Neural progenitor cell (in vitro differentiated cells): ENCODE data around the gene NBEA. TPM values are rescaled to one million over a fixed set of nuclear protein-coding genes. Genes with fewer than 3 reads are reported as not detected.

Experiments used
- DNase-seq: peaks from one replicate; pipeline ENCODE4 v3.0.0-alpha.2; 2016; ENCODE audit warnings: low spot score
- H2AFZ ChIP-seq: fragments of 200-600 bp; sonication (generic); replicated peaks from 2 replicates; pipeline ENCODE4 v1.6.1; 2016; ENCODE audit warnings: antibody characterized with exemption
- H3F3A ChIP-seq: fragments of 200-600 bp; sonication (generic); 2 replicates; pipeline ENCODE4 v1.6.1; 2016; ENCODE audit warnings: antibody characterized with exemption, low read depth
- H3K27ac ChIP-seq: fragments of 200-600 bp; sonication (generic); 2 replicates; pipeline ENCODE4 v1.5.1; 2016; ENCODE audit warnings: mild to moderate bottlenecking
- H3K27me3 ChIP-seq: fragments of 200-600 bp; sonication (generic); 2 replicates; pipeline ENCODE4 v1.6.1; 2016; ENCODE audit warnings: mild to moderate bottlenecking, moderate library complexity
- H3K36me3 ChIP-seq: fragments of 200-600 bp; sonication (generic); 2 replicates; pipeline ENCODE4 v1.5.1; 2016
- H3K4me1 ChIP-seq: fragments of 200-600 bp; sonication (generic); 2 replicates; pipeline ENCODE4 v1.6.1; 2016; ENCODE audit warnings: mixed run types
- H3K4me2 ChIP-seq: fragments of 200-600 bp; sonication (generic); 2 replicates; pipeline ENCODE4 v1.6.1; 2016
- H3K4me3 ChIP-seq: fragments of 200-600 bp; sonication (generic); 2 replicates; pipeline ENCODE4 v1.5.1; 2016
- H3K79me2 ChIP-seq: fragments of 200-600 bp; sonication (generic); 2 replicates; pipeline ENCODE4 v1.6.1; 2016; ENCODE audit warnings: low read depth
- H3K9ac ChIP-seq: fragments of 200-600 bp; sonication (generic); 2 replicates; pipeline ENCODE4 v1.6.1; 2016
- H3K9me3 ChIP-seq: fragments of 200-600 bp; sonication (generic); 2 replicates; pipeline ENCODE4 v1.5.1; 2016; ENCODE audit warnings: low read depth
- H4K20me1 ChIP-seq: fragments of 200-600 bp; sonication (generic); 2 replicates; pipeline ENCODE4 v1.6.1; 2016; ENCODE audit warnings: low read depth
- H3K27ac Mint-ChIP-seq: 3 replicates; pipeline ENCODE4 v1.8.0; 2021; ENCODE audit warnings: mixed read lengths
- H3K27me3 Mint-ChIP-seq: 2 replicates; pipeline ENCODE4 v1.8.0; 2022; ENCODE audit warnings: low read depth, mild to moderate bottlenecking, inconsistent platforms, moderate library complexity, mixed read lengths; ENCODE audit not compliant: insufficient read depth
- H3K36me3 Mint-ChIP-seq: 3 replicates; pipeline ENCODE4 v1.8.0; 2021; ENCODE audit warnings: mixed read lengths
- H3K4me1 Mint-ChIP-seq: 3 replicates; pipeline ENCODE4 v1.8.0; 2021; ENCODE audit warnings: mixed read lengths
- H3K4me3 Mint-ChIP-seq: 3 replicates; pipeline ENCODE4 v1.8.0; 2021; ENCODE audit warnings: mild to moderate bottlenecking, moderate library complexity, mixed read lengths
- H3K9me3 Mint-ChIP-seq: 3 replicates; pipeline ENCODE4 v1.8.0; 2020; ENCODE audit warnings: mixed read lengths
- CTCF ChIP-seq: fragments of 200-600 bp; sonication (generic); IDR thresholded peaks from 2 replicates; pipeline ENCODE4 v1.5.1; 2017; ENCODE audit warnings: antibody characterized with exemption, mild to moderate bottlenecking
- EZH2 ChIP-seq: fragments of 200-600 bp; sonication (generic); IDR thresholded peaks from 2 replicates; pipeline ENCODE4 v1.6.1; 2017; ENCODE audit warnings: antibody characterized with exemption, mild to moderate bottlenecking, moderate library complexity
- EZH2phosphoT487 ChIP-seq: fragments of 200-600 bp; sonication (generic); IDR thresholded peaks from 2 replicates; pipeline ENCODE4 v1.6.1; 2017; ENCODE audit warnings: antibody characterized with exemption
- total RNA-seq: library from RNA; depleted of rRNA; stranded (reverse); fragments of >200 nt; gene quantifications from 2 replicates; pipeline ENCODE4 v1.2.3, GENCODE V29; 2015; ENCODE audit warnings: low replicate concordance

Gene NBEA
- total RNA-seq, 1 donor from 2014 or later, result 31.0 TPM

GRCh38 chr13:35411059-35411744 is 469.1 kb downstream of the NBEA start:
- no peak overlapping the region for H3K4me3 ChIP-seq
- H3K4me1 Mint-ChIP-seq, result no peaks in the 10 kb centered on the region
- no peaks in the 10 kb centered on the region for H3K4me1 ChIP-seq
- no peak overlapping the region for H3K4me2 ChIP-seq
- no peak overlapping the region for H3K4me3 Mint-ChIP-seq
- no peaks in the 10 kb centered on the region for H3K36me3 Mint-ChIP-seq
- TF ChIP-seq EZH2phosphoT487 (no peak), EZH2 (no peak), CTCF (no peak)
- H3K36me3 ChIP-seq, result no peaks in the 10 kb centered on the region
- H3K27me3 ChIP-seq, result no peaks in the 10 kb centered on the region
- H3K79me2 ChIP-seq, result no peaks in the 10 kb centered on the region
- H3K9me3 ChIP-seq, result no peaks in the 10 kb centered on the region
- H3K27ac Mint-ChIP-seq, result no peak overlapping the region
- no peaks in the 10 kb centered on the region for H3K9me3 Mint-ChIP-seq
- no peak for DNase-seq
- H3F3A ChIP-seq, result no peaks in the 10 kb centered on the region
- H3K9ac ChIP-seq, result no peak overlapping the region
- H3K27me3 Mint-ChIP-seq, result peaks cover 2% of the 10 kb centered on the region
- H3K27ac ChIP-seq, result no peak overlapping the region
- H2AFZ ChIP-seq, result no peak overlapping the region
- H4K20me1 ChIP-seq, result no peaks in the 10 kb centered on the region

DNA sequence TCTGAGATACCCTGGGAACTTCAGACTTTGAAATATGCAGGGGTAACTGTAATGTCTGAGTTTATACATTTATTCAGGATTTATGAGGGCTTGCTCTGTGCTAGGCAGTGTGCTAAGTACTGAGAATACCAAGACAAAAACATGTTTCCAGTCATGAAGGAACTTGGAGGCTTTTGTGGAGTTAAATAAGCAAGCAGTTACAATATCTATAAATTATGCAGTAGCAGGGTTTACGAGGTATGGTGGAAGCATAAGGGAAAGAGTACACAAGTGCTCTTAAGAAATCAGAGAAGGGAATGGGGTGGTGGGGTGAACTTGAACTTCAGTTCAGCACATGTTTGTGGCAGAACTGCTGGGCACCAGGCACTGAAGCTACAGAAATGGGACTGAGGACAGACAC is 506.4 kb downstream of the NBEA start:
- H3K4me3 ChIP-seq, result no peak overlapping the region
- H3K27me3 ChIP-seq, result no peaks in the 10 kb centered on the region
- H3K9ac ChIP-seq, result no peak overlapping the region
- Mint-ChIP-seq H3K27me3 (no peaks in the 10 kb centered on the region), H3K4me3 (no peak overlapping the region), H3K27ac (no peak overlapping the region), H3K9me3 (no peaks in the 10 kb centered on the region), H3K36me3 (no peaks in the 10 kb centered on the region), H3K4me1 (no peaks in the 10 kb centered on the region)
- DNase-seq, result no peak
- H3K4me2 ChIP-seq, result no peak overlapping the region
- no peak overlapping the region for H3K27ac ChIP-seq
- H3K79me2 ChIP-seq, result no peaks in the 10 kb centered on the region
- no peaks in the 10 kb centered on the region for H3K36me3 ChIP-seq
- H3K9me3 ChIP-seq, result no peaks in the 10 kb centered on the region
- H2AFZ ChIP-seq, result no peak overlapping the region
- H3K4me1 ChIP-seq, result no peaks in the 10 kb centered on the region
- H4K20me1 ChIP-seq, result no peaks in the 10 kb centered on the region
- H3F3A ChIP-seq, result no peaks in the 10 kb centered on the region
- no peak for TF ChIP-seq EZH2phosphoT487
- no peak for TF ChIP-seq CTCF
- TF ChIP-seq EZH2, result no peak

- Histone ChIP-seq H3K79me2 (no peaks in the 10 kb centered on the region), H3K36me3 (no peaks in the 10 kb centered on the region), H3K9me3 (no peaks in the 10 kb centered on the region), H3K4me2 (no peak overlapping the region), H4K20me1 (no peaks in the 10 kb centered on the region), H3K4me3 (no peak overlapping the region), H3K27me3 (no peaks in the 10 kb centered on the region), H3K9ac (no peak overlapping the region), H3F3A (no peaks in the 10 kb centered on the region), H2AFZ (no peak overlapping the region), H3K27ac (no peak overlapping the region), H3K4me1 (no peaks in the 10 kb centered on the region)
- no peak for DNase-seq
- no peak overlapping the region for H3K27ac Mint-ChIP-seq
- H3K4me1 Mint-ChIP-seq, result no peaks in the 10 kb centered on the region
- H3K4me3 Mint-ChIP-seq, result no peak overlapping the region
- no peaks in the 10 kb centered on the region for H3K36me3 Mint-ChIP-seq
- H3K27me3 Mint-ChIP-seq, result no peaks in the 10 kb centered on the region
- TF ChIP-seq EZH2, result no peak
- no peak for TF ChIP-seq CTCF
- no peak for TF ChIP-seq EZH2phosphoT487
- H3K9me3 Mint-ChIP-seq, result no peaks in the 10 kb centered on the region
Observed at GRCh38 chr13:35449821-35450220, 507.8 kb downstream of the NBEA start.
